Measurements from ENCODE around the gene GLIS2.

The GLIS2 gene

DNA sequence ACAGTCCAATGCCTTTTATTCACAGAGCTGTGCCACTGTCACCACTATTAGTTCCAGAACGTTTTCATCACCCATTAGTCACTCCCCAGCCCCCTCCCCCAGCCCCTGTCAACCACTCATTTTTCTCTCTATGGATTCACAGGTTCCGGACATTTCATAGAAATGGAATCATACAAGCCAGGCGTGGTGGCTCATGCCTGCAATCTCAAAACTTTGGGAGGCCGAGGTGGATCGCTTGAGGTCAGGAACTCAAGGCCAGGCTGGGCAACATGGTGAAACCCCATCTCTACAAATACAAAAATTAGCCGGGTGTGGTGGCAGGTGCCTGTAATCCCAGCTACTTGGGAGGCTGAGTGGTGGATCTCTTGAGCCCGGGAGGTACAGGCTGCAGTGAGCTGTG lies 36.0 kb downstream of the GLIS2 start:
- Histone ChIP-seq H3K27ac (ENCODE audit: low read depth, low read length) (no peak overlapping the region), H3K36me3 (ENCODE audit: insufficient read depth, low read length) (no peaks in the 10 kb centered on the region), H3K9ac (ENCODE audit: low read length) (no peak overlapping the region), H3K4me1 (ENCODE audit: insufficient read depth, low read length) (no peaks in the 10 kb centered on the region), H3K9me3 (ENCODE audit: low read length) (no peaks in the 10 kb centered on the region), H3K4me3 (ENCODE audit: low read depth in 1 of 2, low read length in 2 of 2) (no peak overlapping the region), H3K27me3 (ENCODE audit: control insufficient read depth in 1 of 2, insufficient read depth in 2 of 2, low read length in 2 of 2) (no peaks in the 10 kb centered on the region)

DNA sequence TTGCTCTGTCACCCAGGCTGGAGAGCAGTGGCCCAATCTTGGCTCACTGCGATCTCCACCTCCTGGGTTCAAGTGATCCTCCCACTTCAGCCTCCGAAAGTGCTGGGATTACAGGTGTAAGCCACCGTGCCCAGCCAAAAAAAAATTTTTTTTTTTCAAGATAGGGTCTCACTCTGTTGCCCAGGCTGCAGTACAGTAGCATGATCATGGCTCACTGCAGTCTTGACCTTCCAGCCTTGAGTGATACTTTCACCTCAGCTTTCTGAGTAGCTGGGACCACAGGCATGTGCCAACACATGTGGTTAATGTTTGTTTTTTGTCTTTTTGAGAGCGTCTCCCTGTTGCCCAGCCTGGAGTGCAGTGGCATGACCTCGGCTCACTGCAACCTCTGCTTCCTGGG lies 37.0 kb downstream of the GLIS2 start:
- Histone ChIP-seq H3K9me3 (ENCODE audit: low read length) (no peaks in the 10 kb centered on the region), H3K4me1 (ENCODE audit: insufficient read depth, low read length) (no peaks in the 10 kb centered on the region), H3K4me3 (ENCODE audit: low read depth in 1 of 2, low read length in 2 of 2) (no peak overlapping the region), H3K27ac (ENCODE audit: low read depth, low read length) (no peak overlapping the region), H3K27me3 (ENCODE audit: control insufficient read depth in 1 of 2, insufficient read depth in 2 of 2, low read length in 2 of 2) (no peaks in the 10 kb centered on the region), H3K36me3 (ENCODE audit: insufficient read depth, low read length) (no peaks in the 10 kb centered on the region), H3K9ac (ENCODE audit: low read length) (no peak overlapping the region)

DNA sequence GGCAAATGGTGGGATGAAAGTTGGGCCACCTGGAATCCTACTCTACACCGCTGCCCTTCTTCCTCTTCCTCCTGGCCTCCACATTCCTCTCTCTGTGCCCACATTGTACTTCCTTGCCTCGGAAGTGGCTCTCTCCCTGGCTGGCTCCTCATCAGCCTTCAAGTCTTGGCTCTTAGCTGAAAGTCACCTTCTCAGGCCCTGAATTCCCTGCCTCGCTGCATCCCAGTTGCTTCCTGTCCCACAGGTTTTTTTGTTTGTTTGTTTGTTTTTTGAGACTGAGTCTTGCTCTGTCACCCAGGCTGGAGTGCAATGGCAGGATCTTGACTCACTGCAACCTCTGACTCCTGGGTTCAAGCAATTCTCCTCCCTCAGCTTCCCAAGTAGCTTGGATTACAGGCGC lies 37.8 kb downstream of the GLIS2 start:
- H3K9ac ChIP-seq (ENCODE audit: low read length): no peak overlapping the region
- no peaks in the 10 kb centered on the region for H3K27me3 ChIP-seq (ENCODE audit: control insufficient read depth in 1 of 2, insufficient read depth in 2 of 2, low read length in 2 of 2)
- no peaks in the 10 kb centered on the region for H3K9me3 ChIP-seq (ENCODE audit: low read length)
- no peak overlapping the region for H3K4me3 ChIP-seq (ENCODE audit: low read depth in 1 of 2, low read length in 2 of 2)
- no peak overlapping the region for H3K27ac ChIP-seq (ENCODE audit: low read depth, low read length)
- H3K4me1 ChIP-seq (ENCODE audit: insufficient read depth, low read length): no peaks in the 10 kb centered on the region
- no peaks in the 10 kb centered on the region for H3K36me3 ChIP-seq (ENCODE audit: insufficient read depth, low read length)

DNA sequence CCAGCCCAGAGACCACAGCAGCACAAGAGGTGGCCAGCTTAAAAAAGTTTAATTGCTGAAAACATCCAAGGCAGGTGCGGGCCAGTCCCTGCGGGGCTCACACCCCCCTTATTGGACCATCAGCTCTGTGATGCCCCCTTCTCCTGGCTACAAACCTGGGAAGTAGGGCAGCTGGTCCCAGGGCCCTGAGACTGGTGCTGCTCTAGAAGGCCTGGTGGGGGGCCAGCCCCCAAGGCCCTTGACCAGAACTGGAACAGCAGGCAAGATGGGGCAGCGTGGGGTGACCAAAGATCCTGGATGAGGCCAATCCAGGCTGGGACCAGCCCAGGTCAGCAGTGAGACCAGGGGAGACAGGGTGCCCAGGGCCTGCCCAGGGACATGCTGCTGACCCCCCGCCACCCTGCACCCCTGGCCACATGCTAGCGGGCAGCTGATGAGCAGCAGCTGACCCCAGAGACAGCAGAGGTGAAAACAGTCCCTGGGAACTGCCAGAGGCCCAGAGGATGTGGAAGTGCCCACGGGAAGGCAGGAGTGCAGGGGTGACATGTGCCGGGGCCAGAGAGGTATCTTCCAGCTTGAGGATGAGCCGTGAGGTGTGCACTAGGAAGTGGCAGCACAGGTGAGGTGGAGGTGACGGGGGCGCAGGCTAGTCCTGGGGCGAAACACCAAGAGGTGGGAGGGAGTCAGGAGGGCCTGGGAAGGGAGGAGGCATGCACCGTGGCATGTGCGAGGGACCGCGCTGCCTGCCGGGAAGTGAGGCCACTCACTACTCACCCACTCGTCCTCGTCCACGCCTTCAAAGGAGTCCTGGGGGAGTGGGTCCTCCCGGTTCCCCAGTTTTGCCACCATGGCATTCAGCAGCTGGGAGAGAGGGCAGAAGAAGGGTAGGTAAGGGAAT lies 38.9 kb downstream of the GLIS2 start:
- Histone ChIP-seq H3K36me3 (ENCODE audit: insufficient read depth, low read length) (no peaks in the 10 kb centered on the region), H3K27ac (ENCODE audit: low read depth, low read length) (no peak overlapping the region), H3K27me3 (ENCODE audit: control insufficient read depth in 1 of 2, insufficient read depth in 2 of 2, low read length in 2 of 2) (no peaks in the 10 kb centered on the region), H3K9ac (ENCODE audit: low read length) (no peak overlapping the region), H3K9me3 (ENCODE audit: low read length) (no peaks in the 10 kb centered on the region), H3K4me3 (ENCODE audit: low read depth in 1 of 2, low read length in 2 of 2) (no peak overlapping the region), H3K4me1 (ENCODE audit: insufficient read depth, low read length) (peaks cover 4% of the 10 kb centered on the region)

DNA sequence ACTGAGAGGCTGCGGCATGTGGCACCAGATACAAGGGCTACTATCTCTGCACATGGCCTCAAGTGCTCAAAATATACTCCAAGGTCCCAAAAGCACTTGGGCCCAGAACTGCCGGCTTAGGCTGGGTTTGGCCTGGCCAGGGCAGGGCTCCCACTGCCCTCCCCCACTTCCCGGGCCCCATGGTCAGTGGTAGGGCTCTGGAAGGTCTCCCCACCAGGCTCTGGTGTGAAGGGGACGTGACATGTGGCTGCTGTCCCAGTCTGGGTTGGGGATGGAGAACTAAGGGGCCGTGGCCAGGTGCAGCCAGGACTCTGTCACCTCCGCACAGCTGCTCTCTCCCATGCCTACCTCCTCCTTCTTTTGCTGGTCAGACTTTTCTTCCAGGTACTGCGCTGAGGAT lies 41.0 kb downstream of the GLIS2 start:
- no peak overlapping the region for H3K27ac ChIP-seq (ENCODE audit: low read depth, low read length)
- no peak overlapping the region for H3K4me3 ChIP-seq (ENCODE audit: low read depth in 1 of 2, low read length in 2 of 2)

DNA sequence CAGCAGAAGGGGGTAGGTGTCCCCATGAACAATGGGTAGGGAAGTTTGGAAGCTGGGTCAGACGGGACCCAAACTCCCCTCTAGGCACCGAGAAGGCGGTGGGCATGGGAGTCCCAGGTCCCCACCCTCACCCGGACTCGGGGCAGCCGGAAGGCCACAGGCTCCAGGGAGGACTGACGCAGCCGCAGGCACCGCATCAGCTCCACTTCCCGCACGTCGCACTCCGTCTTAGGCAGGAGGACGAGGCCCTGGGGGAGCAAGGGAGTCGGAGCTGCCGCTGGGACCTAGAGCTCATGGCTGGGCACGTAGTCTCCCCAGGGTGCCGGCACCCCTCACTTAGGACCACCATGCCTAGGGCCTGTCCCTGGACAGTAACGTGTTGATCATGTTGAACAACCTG lies 42.4 kb downstream of the GLIS2 start:
- Histone ChIP-seq H3K27ac (ENCODE audit: low read depth, low read length) (no peak overlapping the region), H3K36me3 (ENCODE audit: insufficient read depth, low read length) (peaks cover 4% of the 10 kb centered on the region), H3K4me3 (ENCODE audit: low read depth in 1 of 2, low read length in 2 of 2) (no peak overlapping the region), H3K4me1 (ENCODE audit: insufficient read depth, low read length) (peaks cover 4% of the 10 kb centered on the region), H3K9me3 (ENCODE audit: low read length) (no peaks in the 10 kb centered on the region), H3K27me3 (ENCODE audit: control insufficient read depth in 1 of 2, insufficient read depth in 2 of 2, low read length in 2 of 2) (no peaks in the 10 kb centered on the region), H3K9ac (ENCODE audit: low read length) (no peak overlapping the region)

More for the DNA sequence above, 41.0 kb downstream of the GLIS2 start:
- no peaks in the 10 kb centered on the region for H3K9me3 ChIP-seq (ENCODE audit: low read length)
- H3K27me3 ChIP-seq (ENCODE audit: control insufficient read depth in 1 of 2, insufficient read depth in 2 of 2, low read length in 2 of 2): no peaks in the 10 kb centered on the region
- peaks cover 4% of the 10 kb centered on the region for H3K4me1 ChIP-seq (ENCODE audit: insufficient read depth, low read length)
- H3K9ac ChIP-seq (ENCODE audit: low read length): no peak overlapping the region
- H3K36me3 ChIP-seq (ENCODE audit: insufficient read depth, low read length): peaks cover 4% of the 10 kb centered on the region

DNA sequence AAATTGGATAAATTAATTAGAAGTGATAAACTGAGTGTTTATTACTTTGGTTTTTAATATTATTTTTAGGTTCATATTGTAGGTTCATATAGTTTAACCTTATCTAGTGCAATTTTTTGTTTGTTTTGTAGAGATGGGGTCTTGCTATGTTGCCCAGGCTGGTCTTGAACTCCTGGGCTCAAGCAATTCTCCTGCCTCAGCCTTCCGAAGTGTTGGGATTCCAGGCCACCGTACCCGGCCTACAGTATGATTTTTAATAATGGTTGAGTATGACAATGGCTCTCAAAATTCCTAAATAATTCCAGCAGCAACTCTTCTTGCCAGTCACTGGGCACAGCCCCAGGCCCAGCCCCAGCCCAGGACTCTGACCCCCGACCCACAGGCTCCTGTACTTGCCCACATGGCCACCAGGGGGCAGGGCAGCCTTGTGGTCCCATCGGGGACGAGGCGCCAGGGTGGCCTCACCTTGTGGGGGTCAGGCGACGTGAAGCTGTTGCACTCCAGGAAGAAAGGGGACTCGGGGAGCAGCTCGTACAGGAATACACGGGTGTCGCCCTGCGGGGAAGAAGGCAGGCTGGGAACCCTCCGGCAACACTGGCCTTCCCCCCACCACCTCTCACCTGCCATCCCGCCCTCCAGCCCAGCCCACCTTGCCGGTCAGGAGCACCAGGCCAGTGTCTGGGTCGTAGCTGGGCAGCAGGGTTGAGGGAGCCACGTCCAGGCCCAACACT lies 43.1 kb downstream of the GLIS2 start:
- no peak overlapping the region for H3K4me3 ChIP-seq (ENCODE audit: low read depth in 1 of 2, low read length in 2 of 2)
- peaks cover 5% of the 10 kb centered on the region for H3K36me3 ChIP-seq (ENCODE audit: insufficient read depth, low read length)
- peaks cover 4% of the 10 kb centered on the region for H3K4me1 ChIP-seq (ENCODE audit: insufficient read depth, low read length)
- H3K27ac ChIP-seq (ENCODE audit: low read depth, low read length): no peak overlapping the region
- no peak overlapping the region for H3K9ac ChIP-seq (ENCODE audit: low read length)
- no peaks in the 10 kb centered on the region for H3K27me3 ChIP-seq (ENCODE audit: control insufficient read depth in 1 of 2, insufficient read depth in 2 of 2, low read length in 2 of 2)
- H3K9me3 ChIP-seq (ENCODE audit: low read length): no peaks in the 10 kb centered on the region

DNA sequence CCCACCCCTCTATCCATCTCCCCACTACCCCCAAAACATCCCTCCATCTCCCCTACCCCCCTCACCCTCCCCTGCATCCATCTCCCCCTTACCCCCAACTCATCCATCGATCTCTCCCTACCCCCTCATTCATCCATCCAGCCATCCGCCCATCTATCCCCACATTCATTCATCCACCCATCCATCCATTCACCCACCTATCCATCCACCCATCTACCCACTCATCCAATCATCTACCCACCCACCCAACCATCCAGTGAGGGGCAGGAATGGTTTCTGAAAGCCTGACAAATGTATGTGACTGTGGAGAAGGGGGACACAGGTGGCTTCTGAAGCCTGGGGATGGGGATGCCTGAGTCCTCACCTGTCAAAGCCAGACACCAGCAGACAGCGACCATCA lies 44.0 kb downstream of the GLIS2 start:
- H3K27me3 ChIP-seq (ENCODE audit: control insufficient read depth in 1 of 2, insufficient read depth in 2 of 2, low read length in 2 of 2): no peaks in the 10 kb centered on the region
- no peak overlapping the region for H3K9ac ChIP-seq (ENCODE audit: low read length)
- H3K36me3 ChIP-seq (ENCODE audit: insufficient read depth, low read length): peaks cover 10% of the 10 kb centered on the region
- no peak overlapping the region for H3K27ac ChIP-seq (ENCODE audit: low read depth, low read length)
- no peaks in the 10 kb centered on the region for H3K9me3 ChIP-seq (ENCODE audit: low read length)
- H3K4me1 ChIP-seq (ENCODE audit: insufficient read depth, low read length): peaks cover 4% of the 10 kb centered on the region
- H3K4me3 ChIP-seq (ENCODE audit: low read depth in 1 of 2, low read length in 2 of 2): no peak overlapping the region

DNA sequence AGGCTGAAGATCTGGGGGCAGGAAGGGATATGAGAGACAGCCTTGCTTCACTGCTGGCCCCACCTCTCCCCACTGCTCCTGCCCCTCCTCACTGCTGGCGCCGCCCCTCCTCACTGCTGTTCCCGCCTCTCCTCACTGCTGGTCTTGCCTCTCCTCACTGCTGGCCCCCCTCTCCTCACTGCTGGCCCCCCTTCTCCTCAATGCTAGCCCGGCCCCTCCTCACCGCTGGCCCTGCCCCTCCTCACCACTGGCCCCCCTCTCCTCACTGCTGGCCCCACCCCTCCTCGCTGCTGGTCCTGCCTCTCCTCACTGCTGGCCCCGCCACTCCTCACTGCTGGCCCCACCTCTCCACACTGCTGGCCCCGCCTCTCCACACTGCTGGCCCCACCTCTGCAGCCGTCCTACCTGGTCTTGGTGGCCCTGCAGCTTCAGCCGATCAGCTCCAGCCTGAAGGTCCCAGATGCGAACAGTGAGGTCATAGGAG lies 44.7 kb downstream of the GLIS2 start:
- Histone ChIP-seq H3K36me3 (ENCODE audit: insufficient read depth, low read length) (peaks cover 10% of the 10 kb centered on the region), H3K27ac (ENCODE audit: low read depth, low read length) (no peak overlapping the region), H3K4me1 (ENCODE audit: insufficient read depth, low read length) (peaks cover 4% of the 10 kb centered on the region), H3K9ac (ENCODE audit: low read length) (no peak overlapping the region), H3K27me3 (ENCODE audit: control insufficient read depth in 1 of 2, insufficient read depth in 2 of 2, low read length in 2 of 2) (no peaks in the 10 kb centered on the region), H3K9me3 (ENCODE audit: low read length) (no peaks in the 10 kb centered on the region), H3K4me3 (ENCODE audit: low read depth in 1 of 2, low read length in 2 of 2) (no peak overlapping the region)

DNA sequence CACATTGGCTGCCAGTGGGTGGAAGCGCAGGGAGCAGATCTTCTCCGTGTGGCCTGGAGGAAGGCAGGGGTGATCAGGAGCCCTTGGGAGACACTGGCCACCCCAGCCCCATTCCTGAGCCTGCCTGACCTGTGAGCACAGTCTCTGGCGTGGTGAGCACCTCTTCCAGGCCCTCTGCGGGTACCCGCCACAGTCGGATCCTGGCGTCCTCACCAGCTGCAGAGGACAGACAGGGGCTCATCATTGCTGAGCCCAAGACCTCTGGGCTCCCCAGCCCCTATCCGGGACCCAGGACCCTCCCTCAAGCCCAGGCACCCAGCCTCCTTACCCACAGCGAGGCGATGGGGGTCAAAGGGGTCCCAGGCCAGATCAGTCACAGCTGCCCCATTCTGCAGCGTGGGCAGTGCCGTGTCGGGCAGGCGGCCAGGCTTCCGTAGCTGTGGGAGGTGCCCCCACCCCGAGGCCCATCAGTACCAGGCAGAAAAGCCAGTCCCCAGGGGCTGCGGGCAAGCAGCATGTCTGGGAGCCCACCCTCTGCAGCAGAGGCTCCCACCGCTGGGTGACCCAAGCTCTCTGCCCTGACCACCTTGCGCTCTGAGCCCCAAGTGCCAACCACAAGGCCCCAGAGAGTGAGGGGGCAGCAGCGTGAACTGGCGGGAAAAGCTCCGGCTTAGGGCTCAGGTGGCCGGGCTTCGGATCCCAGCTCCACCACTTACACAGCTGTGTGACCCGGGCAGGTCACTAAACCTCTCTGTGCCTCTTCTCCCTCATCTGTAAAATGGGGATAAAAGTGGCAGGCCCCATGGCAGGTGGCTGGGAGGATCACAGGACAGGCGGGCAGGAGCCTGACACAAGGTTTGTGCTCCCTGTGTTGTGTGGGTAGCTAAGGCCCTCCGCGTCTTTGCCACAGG lies 45.4 kb downstream of the GLIS2 start:
- no peak overlapping the region for H3K27ac ChIP-seq (ENCODE audit: low read depth, low read length)
- H3K4me3 ChIP-seq (ENCODE audit: low read depth in 1 of 2, low read length in 2 of 2): no peak overlapping the region
- H3K36me3 ChIP-seq (ENCODE audit: insufficient read depth, low read length): peaks cover 10% of the 10 kb centered on the region
- H3K27me3 ChIP-seq (ENCODE audit: control insufficient read depth in 1 of 2, insufficient read depth in 2 of 2, low read length in 2 of 2): no peaks in the 10 kb centered on the region
- no peaks in the 10 kb centered on the region for H3K9me3 ChIP-seq (ENCODE audit: low read length)
- H3K9ac ChIP-seq (ENCODE audit: low read length): no peak overlapping the region
- H3K4me1 ChIP-seq (ENCODE audit: insufficient read depth, low read length): peaks cover 4% of the 10 kb centered on the region

DNA sequence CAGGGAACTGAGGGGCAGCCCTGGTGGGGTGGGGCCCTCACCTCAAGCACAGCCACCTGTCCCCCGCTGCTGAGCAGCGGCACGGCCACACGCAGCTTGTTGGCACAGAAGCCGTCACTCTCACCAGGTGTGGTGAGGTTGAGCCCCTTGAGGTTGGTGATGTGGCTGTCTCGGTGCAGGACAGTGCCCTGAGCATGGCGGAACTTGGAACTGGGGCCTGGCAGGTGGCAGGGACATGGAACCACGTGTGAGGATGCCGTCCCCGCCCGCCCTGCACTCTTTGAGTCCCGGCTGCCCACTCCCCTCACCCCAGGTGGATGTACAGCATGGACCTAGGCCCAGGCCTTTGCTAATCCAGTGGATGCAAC lies 46.1 kb downstream of the GLIS2 start:
- peaks cover 4% of the 10 kb centered on the region for H3K4me1 ChIP-seq (ENCODE audit: insufficient read depth, low read length)
- H3K4me3 ChIP-seq (ENCODE audit: low read depth in 1 of 2, low read length in 2 of 2): no peak overlapping the region
- no peak overlapping the region for H3K9ac ChIP-seq (ENCODE audit: low read length)
- no peaks in the 10 kb centered on the region for H3K27me3 ChIP-seq (ENCODE audit: control insufficient read depth in 1 of 2, insufficient read depth in 2 of 2, low read length in 2 of 2)
- H3K9me3 ChIP-seq (ENCODE audit: low read length): no peaks in the 10 kb centered on the region
- H3K27ac ChIP-seq (ENCODE audit: low read depth, low read length): no peak overlapping the region
- peaks cover 10% of the 10 kb centered on the region for H3K36me3 ChIP-seq (ENCODE audit: insufficient read depth, low read length)
